ENCODE results near the gene AHR.

GRCh38 chr7:17376595-17376994, 78.1 kb downstream of the AHR start:
- no peak for TF ChIP-seq CTCF (IDR thresholded peaks at IDR 0.05; ENCODE audit: low read depth, low read length, poor library complexity, severe bottlenecking)
- TF ChIP-seq EZH2phosphoT487 (IDR thresholded peaks at IDR 0.05; ENCODE audit: borderline replicate concordance, low read length): no peak
